H1 (cell line): Measurements from ENCODE around the gene MYBPH. TPM values are rescaled to one million over a fixed set of nuclear protein-coding genes. Genes with fewer than 3 reads are reported as not detected.

Source experiments
- CTCF ChIA-PET: fragments of 300-600 bp; sonication (Branson Sonifier 250); formaldehyde crosslinking; loops from one replicate; lab custom pipeline; 2021; ENCODE audit not compliant: partially characterized antibody; lab: Charles Lee
- POLR2A ChIA-PET: fragments of 300-600 bp; sonication (Branson Sonifier 250); formaldehyde crosslinking; loops from one replicate; lab custom pipeline; 2021; ENCODE audit warnings: inconsistent platforms; ENCODE audit not compliant: partially characterized antibody; lab: Charles Lee
- DNase-seq, 2 experiments: peaks; one replicate each; pipeline versions ENCODE4 v3.0.0 to v3.0.0-alpha.2; 2010 to 2022; ENCODE audit warnings: low spot score in 2 of 2, low read depth in 1 of 2, mixed read lengths in 1 of 2
- FAIRE-seq: peaks from 2 replicates; lab custom pipeline; 2011; peaks lifted over from hg19 to GRCh38; lab: Jason Lieb, UNC
- H2AFZ ChIP-seq: 2 replicates; pipeline ENCODE4 v1.8.1; 2012; ENCODE audit warnings: low read length, inconsistent platforms
- H2AK5ac ChIP-seq: 2 replicates; pipeline ENCODE4 v1.6.1; 2013; ENCODE audit warnings: low read depth, low read length
- H2BK120ac ChIP-seq: replicated peaks from 2 replicates; pipeline ENCODE3; 2013; ENCODE audit warnings: low read depth, low read length, inconsistent platforms
- H2BK12ac ChIP-seq: 2 replicates; pipeline ENCODE4 v1.6.1; 2013; ENCODE audit warnings: low read depth, low read length
- H2BK15ac ChIP-seq: 2 replicates; pipeline ENCODE4 v1.6.1; 2013; ENCODE audit warnings: low read length
- H2BK20ac ChIP-seq: 2 replicates; pipeline ENCODE4 v1.6.1; 2013; ENCODE audit warnings: low read length
- H2BK5ac ChIP-seq: 2 replicates; pipeline ENCODE4 v1.6.1; 2013; ENCODE audit warnings: low read depth, low read length
- H3K14ac ChIP-seq: 2 replicates; pipeline ENCODE4 v1.6.1; 2013; ENCODE audit warnings: inconsistent platforms; ENCODE audit not compliant: insufficient read length
- H3K18ac ChIP-seq: 2 replicates; pipeline ENCODE4 v1.6.1; 2013; ENCODE audit warnings: low read length; ENCODE audit errors: extremely low read depth
- H3K23ac ChIP-seq: 2 replicates; pipeline ENCODE4 v1.6.1; 2013; ENCODE audit warnings: inconsistent platforms; ENCODE audit not compliant: insufficient read length
- H3K23me2 ChIP-seq: 2 replicates; pipeline ENCODE4 v1.6.1; 2013; ENCODE audit warnings: low read depth, low read length
- H3K27ac ChIP-seq: 2 replicates; pipeline ENCODE4 v1.6.1; 2011; ENCODE audit warnings: low read depth, low read length, inconsistent platforms
- H3K27me3 ChIP-seq, 4 experiments: replicated peaks in 1 of 4; 1 replicate in 1 of 4; 2 replicates in 3 of 4; pipeline versions ENCODE4 v1.6.1 to v1.8.1; 2011 to 2013; ENCODE audit warnings: low read length in 3 of 4, mild to moderate bottlenecking in 3 of 4, inconsistent platforms in 2 of 4, mixed read lengths in 2 of 4, moderate library complexity in 1 of 4; ENCODE audit not compliant: control insufficient read depth in 3 of 4, insufficient read depth in 3 of 4; ENCODE audit errors: extremely low read depth in 1 of 4
- H3K36me3 ChIP-seq, 4 experiments: 2 replicates each; pipeline versions ENCODE4 v1.6.1 to v1.8.1; 2011 to 2013; ENCODE audit warnings: mild to moderate bottlenecking in 4 of 4, low read length in 3 of 4, moderate library complexity in 2 of 4, control low read depth in 1 of 4, inconsistent platforms in 1 of 4; ENCODE audit not compliant: insufficient read depth in 4 of 4, control insufficient read depth in 2 of 4
- H3K4ac ChIP-seq: replicated peaks from 2 replicates; pipeline ENCODE3; 2013; ENCODE audit warnings: low read length, low read depth, mixed read lengths, inconsistent platforms; ENCODE audit not compliant: insufficient read length
- H3K4me1 ChIP-seq, 4 experiments: replicated peaks in 1 of 4; 1 replicate in 1 of 4; 2 replicates in 3 of 4; pipeline versions ENCODE4 v1.6.1 to v1.8.1; 2011 to 2013; ENCODE audit warnings: low read length in 3 of 4, inconsistent platforms in 2 of 4, mixed read lengths in 1 of 4; ENCODE audit not compliant: insufficient read depth in 4 of 4, control insufficient read depth in 3 of 4
- H3K4me2 ChIP-seq, 2 experiments: 2 replicates each; pipeline versions ENCODE4 v1.6.1 to v1.8.1; 2011 to 2013; ENCODE audit warnings: low read depth in 2 of 2, low read length in 2 of 2, control low read depth in 1 of 2, inconsistent platforms in 1 of 2, mild to moderate bottlenecking in 1 of 2; ENCODE audit not compliant: insufficient read depth in 1 of 2
- H3K4me3 ChIP-seq, 4 experiments: fragments of 200-600, 300-600 bp in 1 of 4; sonication (generic), shearing (Covaris generic), sonication (Bioruptor Twin) in 1 of 4; 2 replicates each; pipeline versions ENCODE4 v1.5.1 to v1.8.1; 2011 to 2016; ENCODE audit warnings: low read length in 4 of 4, low read depth in 3 of 4, control low read depth in 2 of 4, inconsistent platforms in 2 of 4, mild to moderate bottlenecking in 2 of 4, mixed read lengths in 1 of 4, moderate library complexity in 1 of 4; ENCODE audit not compliant: insufficient read depth in 2 of 4; ENCODE audit errors: extremely low read depth in 1 of 4
- H3K56ac ChIP-seq: replicated peaks from 2 replicates; pipeline ENCODE3; 2013; ENCODE audit warnings: low read depth, mild to moderate bottlenecking, mixed read lengths, low read length, inconsistent platforms; ENCODE audit not compliant: insufficient read length
- H3K79me1 ChIP-seq: 2 replicates; pipeline ENCODE4 v1.6.1; 2013; ENCODE audit warnings: low read depth, low read length, control low read depth
- H3K79me2 ChIP-seq, 2 experiments: 2 replicates each; pipeline versions ENCODE4 v1.6.1 to v1.8.1; 2012 to 2013; ENCODE audit warnings: low read length in 2 of 2, mild to moderate bottlenecking in 2 of 2, inconsistent platforms in 1 of 2; ENCODE audit not compliant: insufficient read depth in 2 of 2, control insufficient read depth in 1 of 2
- H3K9ac ChIP-seq, 4 experiments: replicated peaks in 1 of 4; 1 replicate in 1 of 4; 2 replicates in 3 of 4; pipeline versions ENCODE4 v1.6.1 to v1.8.1; 2011 to 2013; ENCODE audit warnings: low read depth in 3 of 4, low read length in 3 of 4, control low read depth in 2 of 4, mild to moderate bottlenecking in 2 of 4, moderate library complexity in 2 of 4, inconsistent platforms in 1 of 4; ENCODE audit errors: extremely low read depth in 1 of 4
- H3K9me3 ChIP-seq, 2 experiments: 2 replicates each; pipeline versions ENCODE4 v1.6.1 to v1.8.1; 2012 to 2013; ENCODE audit warnings: mild to moderate bottlenecking in 2 of 2, moderate library complexity in 2 of 2, control low read depth in 1 of 2, inconsistent platforms in 1 of 2, low read depth in 1 of 2, low read length in 1 of 2, mixed read lengths in 1 of 2; ENCODE audit not compliant: insufficient read depth in 2 of 2
- H4K20me1 ChIP-seq, 2 experiments: replicated peaks in 1 of 2; 2 replicates each; pipeline versions ENCODE3 to v1.8.1; 2011 to 2013; ENCODE audit warnings: inconsistent platforms in 2 of 2, low read length in 2 of 2, mild to moderate bottlenecking in 1 of 2; ENCODE audit not compliant: insufficient read depth in 2 of 2, control insufficient read depth in 1 of 2
- H4K5ac ChIP-seq: 2 replicates; pipeline ENCODE4 v1.6.1; 2013; ENCODE audit warnings: low read length, low read depth, mixed read lengths, inconsistent platforms; ENCODE audit not compliant: insufficient read length
- H4K8ac ChIP-seq: 2 replicates; pipeline ENCODE4 v1.8.0; 2013; ENCODE audit warnings: mild to moderate bottlenecking, moderate library complexity, low read length, inconsistent platforms; ENCODE audit not compliant: insufficient read depth; ENCODE audit errors: extremely low read depth
- H4K91ac ChIP-seq: replicated peaks from 2 replicates; pipeline ENCODE3; 2013; ENCODE audit warnings: low read length, mixed read lengths, inconsistent platforms; ENCODE audit not compliant: insufficient read length
- BACH1 ChIP-seq: IDR thresholded peaks from 2 replicates; pipeline ENCODE4 v1.6.1; 2012; ENCODE audit warnings: low read length, improper control_type of control experiment
- CTCF ChIP-seq, 3 experiments: IDR thresholded peaks; 1 replicate in 2 of 3; 2 replicates in 1 of 3; pipeline versions ENCODE4 v1.5.1 to v1.6.1; 2011; ENCODE audit warnings: low read length in 3 of 3, mild to moderate bottlenecking in 3 of 3, inconsistent platforms in 2 of 3, low read depth in 1 of 3, moderate library complexity in 1 of 3; ENCODE audit not compliant: insufficient read depth in 1 of 3; ENCODE audit errors: control extremely low read depth in 1 of 3
- JUND ChIP-seq: IDR thresholded peaks from 2 replicates; pipeline ENCODE4 v1.6.1; 2011; ENCODE audit warnings: mild to moderate bottlenecking, improper control_type of control experiment, low read length
- NRF1 ChIP-seq: IDR thresholded peaks from 2 replicates; pipeline ENCODE4 v1.6.1; 2011; ENCODE audit warnings: mild to moderate bottlenecking, low read depth, low read length, improper control_type of control experiment
- RBBP5 ChIP-seq: IDR thresholded peaks from 2 replicates; pipeline ENCODE4 v1.7.1; 2012; ENCODE audit warnings: low read depth, mild to moderate bottlenecking, inconsistent platforms, low read length, moderate library complexity, borderline replicate concordance
- SAP30 ChIP-seq: fragments of 300-600 bp; sonication (generic); IDR thresholded peaks from 2 replicates; pipeline ENCODE4 v1.7.1; 2012; ENCODE audit warnings: low read length, moderate library complexity, mild to moderate bottlenecking, inconsistent platforms; ENCODE audit not compliant: insufficient read depth, insufficient replicate concordance
- TEAD4 ChIP-seq: IDR thresholded peaks from 2 replicates; pipeline ENCODE4 v1.6.1; 2012; ENCODE audit warnings: low read depth, low read length, inconsistent platforms, mixed read lengths
- whole genome bisulfite sequencing, 2 experiments: shearing (Covaris generic) in 1 of 2; methylation state at CpG; one replicate each; pipeline versions ENCODE4 v1.1.6 to v1.1.7; 2013 to 2015; ENCODE audit warnings: low lambda C conversion rate in 2 of 2, mixed read lengths in 2 of 2, inconsistent platforms in 1 of 2, low coverage in 1 of 2, missing lambda C conversion rate in 1 of 2; ENCODE audit not compliant: insufficient replicate concordance in 2 of 2, insufficient coverage in 1 of 2, insufficient read length in 1 of 2; ENCODE audit errors: extremely low coverage in 1 of 2, missing lambda C conversion rate in 1 of 2; 5-methylcytosine and 5-hydroxymethylcytosine counted together
- polyA plus RNA-seq, 7 experiments: library from polyadenylated mRNA; depleted of rRNA in 3 of 7; stranded (reverse) in 5 of 7; unstranded in 2 of 7; fragments of >200 nt in 5 of 7; fragments of 200-250 nt in 2 of 7; gene quantifications; 1 replicate in 5 of 7; 2 replicates in 1 of 7; 4 replicates in 1 of 7; pipeline versions ENCODE4 v1.2.1 to v1.2.3, GENCODE V29; 2011 to 2013; ENCODE audit warnings: missing spikeins in 2 of 7, mixed read lengths in 2 of 7
- total RNA-seq: library from RNA; stranded (reverse); fragmentation: NEBNext Ultra II Directional; extraction: Animal tissue kit (Norgen Biotek cat#: 25700); gene quantifications from 2 replicates; pipeline ENCODE4 v1.2.1, GENCODE V29; 2021

The MYBPH gene
- total and polyA plus RNA-seq, 2 of the 8 experiments (the other 6 are each of a cell fraction or from before 2014, with no cell fraction given): not detected

- H3K4ac ChIP-seq: no peak overlapping the region
- H3K27me3 ChIP-seq: no peaks in the 10 kb centered on the region; a peak in 1 of 7 replicates
- H3K14ac ChIP-seq: no peak overlapping the region
- H2BK20ac ChIP-seq: no peak overlapping the region
- FAIRE-seq: no peak
- no peaks in the 10 kb centered on the region for H3K23me2 ChIP-seq
- H2AFZ ChIP-seq: no peak overlapping the region
- H3K27ac ChIP-seq: no peak overlapping the region
- no peak overlapping the region for H2BK5ac ChIP-seq
- no peaks in the 10 kb centered on the region for H3K79me2 ChIP-seq
- peak in 2 of 3 experiments; percentile 45; a peak in 2 of 4 replicates for TF ChIP-seq CTCF (IDR thresholded peaks at IDR 0.05; ENCODE audit: control extremely low read depth in 1 of 3, insufficient read depth in 1 of 3, low read depth in 1 of 3, low read length in 3 of 3)
- TF ChIP-seq TEAD4: peak; percentile 93
- no peak for TF ChIP-seq RBBP5
- TF ChIP-seq BACH1: peak; percentile 62; the same call in 1 of the 2 replicates
- TF ChIP-seq JUND: no peak
- TF ChIP-seq SAP30: no peak
- no peak for TF ChIP-seq NRF1
- no peak overlapping the region for H4K8ac ChIP-seq
- H3K9me3 ChIP-seq: no peaks in the 10 kb centered on the region
- H3K79me1 ChIP-seq: no peaks in the 10 kb centered on the region
- H2BK12ac ChIP-seq: no peak overlapping the region
- H3K4me2 ChIP-seq: no peak overlapping the region
- H4K20me1 ChIP-seq: no peaks in the 10 kb centered on the region
- no peak overlapping the region for H3K4me3 ChIP-seq
- H3K23ac ChIP-seq: no peak overlapping the region
- POLR2A ChIA-PET: interaction anchor here (0.8 kb wide), 1 partner anchor 20 kb away, joined by 3 read pairs; no protein-coding TSS in a partner anchor
- H4K91ac ChIP-seq: no peak overlapping the region
- no peak overlapping the region for H3K18ac ChIP-seq
- no peaks in the 10 kb centered on the region for H3K36me3 ChIP-seq
- no peak overlapping the region for H2AK5ac ChIP-seq
- no peak overlapping the region for H3K9ac ChIP-seq
- H2BK120ac ChIP-seq: no peak overlapping the region
- no peak overlapping the region for H4K5ac ChIP-seq
- 79% methylated on average over 3 of the region's 3 CpGs; no CpG with 5 or more reads in 1 of the 2 experiments for WGBS, 2 experiments
- no peak overlapping the region for H2BK15ac ChIP-seq
- no peak overlapping the region for H3K56ac ChIP-seq
- CTCF ChIA-PET: interaction anchor here (0.6 to 4.7 kb wide), 18 partner anchors 10 to 169 kb away, joined by 3 to 28 read pairs (median 6); partner anchors contain the start of genes ADORA1 and MYBPH
- DNase-seq: no peak
- peaks cover 0 to 3% (median 0%) of the 10 kb centered on the region in 4 experiments; a peak in 1 of 7 replicates for H3K4me1 ChIP-seq
These were observed 20.7 kb upstream of the MYBPH start for GRCh38 chr1:203196371-203196770.
